ENCODE results near the gene BARX1.

- TF ChIP-seq POLR2A (IDR thresholded peaks at IDR 0.05; ENCODE audit: low read length) (no peak), GATA1 (IDR thresholded peaks at IDR 0.05; ENCODE audit: low read depth, low read length) (no peak)
Observed at GRCh38 chr9:93969328-93969661, 14.1 kb upstream of the BARX1 start.

All from erythroblast (primary cell).